ENCODE measurements around the gene GLT1D1.

GLT1D1 gene

GRCh38 chr12:128857133-128857763 is 4.0 kb downstream of the GLT1D1 start:
- H3K36me3 ChIP-seq (ENCODE audit: control insufficient read depth, insufficient read depth, low read length) = no peaks in the 10 kb centered on the region
- no peaks in the 10 kb centered on the region for H3K9me3 ChIP-seq (ENCODE audit: control insufficient read depth, insufficient read depth, low read length)
- no peak overlapping the region for H3K4me3 ChIP-seq (ENCODE audit: low read depth, low read length)
- H3K27ac ChIP-seq (ENCODE audit: low read depth, low read length) = no peak overlapping the region
- H3K27me3 ChIP-seq (ENCODE audit: control insufficient read depth, insufficient read depth, low read length) = peaks cover 14% of the 10 kb centered on the region
- H3K4me1 ChIP-seq (ENCODE audit: control insufficient read depth, insufficient read depth, low read length) = no peaks in the 10 kb centered on the region
- no peak overlapping the region for H3K9ac ChIP-seq (ENCODE audit: low read depth, low read length)

- Histone ChIP-seq H3K27ac (ENCODE audit: low read depth, low read length) (no peak overlapping the region), H3K9ac (ENCODE audit: low read depth, low read length) (no peak overlapping the region), H3K4me1 (ENCODE audit: control insufficient read depth, insufficient read depth, low read length) (no peaks in the 10 kb centered on the region), H3K9me3 (ENCODE audit: control insufficient read depth, insufficient read depth, low read length) (no peaks in the 10 kb centered on the region), H3K36me3 (ENCODE audit: control insufficient read depth, insufficient read depth, low read length) (no peaks in the 10 kb centered on the region), H3K27me3 (ENCODE audit: control insufficient read depth, insufficient read depth, low read length) (no peaks in the 10 kb centered on the region), H3K4me3 (ENCODE audit: low read depth, low read length) (no peak overlapping the region)
Measured at GRCh38 chr12:128859311-128859710, 6.0 kb downstream of the GLT1D1 start.

GRCh38 chr12:128861226-128862016 is 8.1 kb downstream of the GLT1D1 start:
- Histone ChIP-seq H3K36me3 (ENCODE audit: control insufficient read depth, insufficient read depth, low read length) (no peaks in the 10 kb centered on the region), H3K27ac (ENCODE audit: low read depth, low read length) (no peak overlapping the region), H3K9me3 (ENCODE audit: control insufficient read depth, insufficient read depth, low read length) (no peaks in the 10 kb centered on the region), H3K4me3 (ENCODE audit: low read depth, low read length) (no peak overlapping the region), H3K9ac (ENCODE audit: low read depth, low read length) (no peak overlapping the region), H3K4me1 (ENCODE audit: control insufficient read depth, insufficient read depth, low read length) (no peaks in the 10 kb centered on the region), H3K27me3 (ENCODE audit: control insufficient read depth, insufficient read depth, low read length) (no peaks in the 10 kb centered on the region)

GRCh38 chr12:128863957-128864356 is 10.7 kb downstream of the GLT1D1 start:
- Histone ChIP-seq H3K27ac (ENCODE audit: low read depth, low read length) (no peak overlapping the region), H3K27me3 (ENCODE audit: control insufficient read depth, insufficient read depth, low read length) (no peaks in the 10 kb centered on the region), H3K36me3 (ENCODE audit: control insufficient read depth, insufficient read depth, low read length) (no peaks in the 10 kb centered on the region), H3K4me3 (ENCODE audit: low read depth, low read length) (no peak overlapping the region), H3K9ac (ENCODE audit: low read depth, low read length) (no peak overlapping the region), H3K9me3 (ENCODE audit: control insufficient read depth, insufficient read depth, low read length) (no peaks in the 10 kb centered on the region), H3K4me1 (ENCODE audit: control insufficient read depth, insufficient read depth, low read length) (no peaks in the 10 kb centered on the region)

GRCh38 chr12:128864516-128865186 is 11.4 kb downstream of the GLT1D1 start:
- H3K27me3 ChIP-seq (ENCODE audit: control insufficient read depth, insufficient read depth, low read length) = no peaks in the 10 kb centered on the region
- H3K4me3 ChIP-seq (ENCODE audit: low read depth, low read length) = no peak overlapping the region
- no peaks in the 10 kb centered on the region for H3K4me1 ChIP-seq (ENCODE audit: control insufficient read depth, insufficient read depth, low read length)
- no peak overlapping the region for H3K27ac ChIP-seq (ENCODE audit: low read depth, low read length)
- no peaks in the 10 kb centered on the region for H3K9me3 ChIP-seq (ENCODE audit: control insufficient read depth, insufficient read depth, low read length)
- H3K36me3 ChIP-seq (ENCODE audit: control insufficient read depth, insufficient read depth, low read length) = no peaks in the 10 kb centered on the region
- no peak overlapping the region for H3K9ac ChIP-seq (ENCODE audit: low read depth, low read length)

GRCh38 chr12:128867466-128867865 is 14.2 kb downstream of the GLT1D1 start:
- no peaks in the 10 kb centered on the region for H3K9me3 ChIP-seq (ENCODE audit: control insufficient read depth, insufficient read depth, low read length)

GRCh38 chr12:128871516-128871892 is 18.2 kb downstream of the GLT1D1 start:
- Histone ChIP-seq H3K36me3 (ENCODE audit: control insufficient read depth, insufficient read depth, low read length) (no peaks in the 10 kb centered on the region), H3K27me3 (ENCODE audit: control insufficient read depth, insufficient read depth, low read length) (no peaks in the 10 kb centered on the region), H3K9ac (ENCODE audit: low read depth, low read length) (no peak overlapping the region), H3K4me3 (ENCODE audit: low read depth, low read length) (no peak overlapping the region), H3K4me1 (ENCODE audit: control insufficient read depth, insufficient read depth, low read length) (no peaks in the 10 kb centered on the region), H3K9me3 (ENCODE audit: control insufficient read depth, insufficient read depth, low read length) (peaks cover 6% of the 10 kb centered on the region; the same call in 1 of the 2 replicates), H3K27ac (ENCODE audit: low read depth, low read length) (no peak overlapping the region)

More at GRCh38 chr12:128867466-128867865, 14.2 kb downstream of the GLT1D1 start:
- Histone ChIP-seq H3K4me3 (ENCODE audit: low read depth, low read length) (no peak overlapping the region), H3K9ac (ENCODE audit: low read depth, low read length) (no peak overlapping the region), H3K4me1 (ENCODE audit: control insufficient read depth, insufficient read depth, low read length) (no peaks in the 10 kb centered on the region), H3K36me3 (ENCODE audit: control insufficient read depth, insufficient read depth, low read length) (no peaks in the 10 kb centered on the region), H3K27me3 (ENCODE audit: control insufficient read depth, insufficient read depth, low read length) (no peaks in the 10 kb centered on the region), H3K27ac (ENCODE audit: low read depth, low read length) (no peak overlapping the region)

- H3K4me3 ChIP-seq (ENCODE audit: low read depth, low read length) = no peak overlapping the region
- H3K36me3 ChIP-seq (ENCODE audit: control insufficient read depth, insufficient read depth, low read length) = no peaks in the 10 kb centered on the region
- no peak overlapping the region for H3K27ac ChIP-seq (ENCODE audit: low read depth, low read length)
- H3K4me1 ChIP-seq (ENCODE audit: control insufficient read depth, insufficient read depth, low read length) = no peaks in the 10 kb centered on the region
- no peaks in the 10 kb centered on the region for H3K27me3 ChIP-seq (ENCODE audit: control insufficient read depth, insufficient read depth, low read length)
- H3K9me3 ChIP-seq (ENCODE audit: control insufficient read depth, insufficient read depth, low read length) = peaks cover 10% of the 10 kb centered on the region; the same call in 1 of the 2 replicates
- H3K9ac ChIP-seq (ENCODE audit: low read depth, low read length) = no peak overlapping the region
Measured at GRCh38 chr12:128872303-128872702, 19.0 kb downstream of the GLT1D1 start.

GRCh38 chr12:128876559-128876958 is 23.3 kb downstream of the GLT1D1 start:
- H3K4me3 ChIP-seq (ENCODE audit: low read depth, low read length) = no peak overlapping the region
- peaks cover 10% of the 10 kb centered on the region; the same call in 1 of the 2 replicates for H3K9me3 ChIP-seq (ENCODE audit: control insufficient read depth, insufficient read depth, low read length)
- no peaks in the 10 kb centered on the region for H3K27me3 ChIP-seq (ENCODE audit: control insufficient read depth, insufficient read depth, low read length)
- H3K4me1 ChIP-seq (ENCODE audit: control insufficient read depth, insufficient read depth, low read length) = no peaks in the 10 kb centered on the region
- no peak overlapping the region for H3K27ac ChIP-seq (ENCODE audit: low read depth, low read length)
- no peak overlapping the region for H3K9ac ChIP-seq (ENCODE audit: low read depth, low read length)
- no peaks in the 10 kb centered on the region for H3K36me3 ChIP-seq (ENCODE audit: control insufficient read depth, insufficient read depth, low read length)

- no peaks in the 10 kb centered on the region for H3K27me3 ChIP-seq (ENCODE audit: control insufficient read depth, insufficient read depth, low read length)
- H3K36me3 ChIP-seq (ENCODE audit: control insufficient read depth, insufficient read depth, low read length) = no peaks in the 10 kb centered on the region
- no peaks in the 10 kb centered on the region for H3K4me1 ChIP-seq (ENCODE audit: control insufficient read depth, insufficient read depth, low read length)
- no peak overlapping the region for H3K9ac ChIP-seq (ENCODE audit: low read depth, low read length)
- no peak overlapping the region for H3K4me3 ChIP-seq (ENCODE audit: low read depth, low read length)
- H3K9me3 ChIP-seq (ENCODE audit: control insufficient read depth, insufficient read depth, low read length) = peaks cover 10% of the 10 kb centered on the region; the same call in 1 of the 2 replicates
- H3K27ac ChIP-seq (ENCODE audit: low read depth, low read length) = no peak overlapping the region
Measured at GRCh38 chr12:128879898-128880764, 26.9 kb downstream of the GLT1D1 start.
